ENCODE results near the gene SND1. TPM values are rescaled to one million over a fixed set of nuclear protein-coding genes. Genes with fewer than 3 reads are reported as not detected.

Gene SND1
- polyA plus RNA-seq, 4 donors: 47.2 to 148 (median 92.2) TPM

DNA sequence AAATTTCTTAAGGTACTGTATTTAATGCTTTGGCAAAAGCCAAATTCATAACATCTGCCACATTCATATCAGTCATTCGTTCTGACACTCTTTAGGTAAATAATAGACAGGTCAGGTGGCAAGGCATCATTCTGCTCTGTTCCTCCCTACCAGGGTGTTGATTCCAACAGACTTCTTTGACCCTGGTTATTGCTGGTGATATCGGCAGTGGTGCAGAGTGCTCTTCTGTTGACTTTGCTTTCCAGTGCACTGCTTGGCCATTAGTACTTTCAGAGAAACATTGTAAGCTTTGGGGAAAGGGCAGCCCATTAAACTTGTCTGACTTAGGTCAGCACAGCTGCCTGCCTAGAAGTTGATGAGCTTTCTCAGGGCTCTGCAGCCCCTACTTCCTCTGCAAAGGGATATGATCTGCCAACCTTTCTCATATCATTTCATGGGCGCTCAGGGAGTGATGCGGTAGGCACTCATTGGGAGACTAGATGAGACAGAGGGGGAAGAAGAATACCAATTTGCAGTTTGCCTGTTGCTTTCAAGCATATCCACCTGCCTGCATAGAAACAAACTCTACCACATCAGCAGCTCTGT lies 240.0 kb downstream of the SND1 start:
- FAIRE-seq (no peak), DNase-seq (peak in 1 of 2 donors; percentile 61)
- H3K9me3 ChIP-seq (ENCODE audit: control insufficient read depth in 2 of 2, insufficient read depth in 1 of 2, low read depth in 1 of 2, low read length in 1 of 2): no peaks in the 10 kb centered on the region
- 69 to 83% (median 81%) methylated on average over 4 of the region's 4 CpGs for WGBS, 3 donors
- H3K4me1 ChIP-seq (ENCODE audit: control insufficient read depth in 3 of 3, insufficient read depth in 2 of 3, low read depth in 1 of 3, low read length in 2 of 3): peaks cover 0 to 27% (median 0%) of the 10 kb centered on the region in 3 donors
- H3K4me3 ChIP-seq (ENCODE audit: low read depth in 1 of 3, low read length in 3 of 3): no peak overlapping the region
- H3K27me3 ChIP-seq (ENCODE audit: control insufficient read depth in 3 of 3, insufficient read depth in 3 of 3, low read length in 3 of 3): no peaks in the 10 kb centered on the region
- H3K27ac ChIP-seq (ENCODE audit: low read depth in 1 of 3, low read length in 2 of 3): peak overlapping the region in 1 of 3 donors; percentile 73
- H3K36me3 ChIP-seq (ENCODE audit: control insufficient read depth in 3 of 3, insufficient read depth in 2 of 3, low read depth in 1 of 3, low read length in 3 of 3): peaks cover 5 to 10% (median 6%) of the 10 kb centered on the region in 3 donors

DNA sequence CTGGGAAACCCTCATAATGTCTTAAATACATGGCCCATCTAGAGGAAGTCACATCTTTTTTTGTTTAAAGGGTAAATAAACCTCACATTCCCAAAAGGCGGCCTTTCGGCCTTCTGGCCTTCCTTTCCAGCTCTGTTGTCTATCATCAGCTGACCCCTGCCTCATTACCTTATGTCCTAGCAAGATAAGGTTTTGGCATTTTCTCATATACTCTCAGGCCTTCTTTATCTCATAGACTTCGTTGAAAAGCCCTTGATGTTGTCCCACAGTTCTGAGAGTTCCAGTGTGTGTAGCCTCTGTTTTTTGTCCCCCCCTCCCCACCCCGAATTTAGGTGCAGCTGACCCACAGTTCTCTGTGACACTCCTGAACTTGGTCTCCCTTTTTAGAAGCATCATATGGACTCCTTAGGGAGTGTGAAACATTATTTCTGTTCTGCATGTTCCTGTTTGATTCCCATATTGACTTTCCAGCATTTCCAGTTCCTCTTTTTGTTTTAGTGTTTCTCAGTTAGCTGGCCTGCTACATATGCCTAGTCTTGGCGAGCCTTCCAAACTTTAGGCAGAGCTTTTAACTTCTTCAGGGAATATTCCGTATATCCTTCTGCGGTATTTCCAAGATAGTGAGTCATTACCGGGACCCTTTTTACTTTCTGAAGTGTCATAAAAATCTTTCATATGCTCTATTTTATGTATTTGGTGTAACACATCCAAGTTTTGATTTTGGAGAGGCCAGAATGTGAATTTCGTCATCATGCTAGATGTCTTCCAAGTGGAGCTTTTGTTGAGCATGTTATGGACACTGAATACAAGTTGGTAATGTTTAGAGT lies 240.7 kb downstream of the SND1 start:
- Histone ChIP-seq H3K4me3 (ENCODE audit: low read depth in 1 of 3, low read length in 3 of 3) (no peak overlapping the region), H3K36me3 (ENCODE audit: control insufficient read depth in 3 of 3, insufficient read depth in 2 of 3, low read depth in 1 of 3, low read length in 3 of 3) (peaks cover 5 to 10% (median 5%) of the 10 kb centered on the region in 3 donors), H3K9me3 (ENCODE audit: control insufficient read depth in 2 of 2, insufficient read depth in 1 of 2, low read depth in 1 of 2, low read length in 1 of 2) (no peaks in the 10 kb centered on the region), H3K4me1 (ENCODE audit: control insufficient read depth in 3 of 3, insufficient read depth in 2 of 3, low read depth in 1 of 3, low read length in 2 of 3) (peaks cover 0 to 27% (median 0%) of the 10 kb centered on the region in 3 donors), H3K27ac (ENCODE audit: low read depth in 1 of 3, low read length in 2 of 3) (peak overlapping the region in 1 of 3 donors; percentile 73), H3K27me3 (ENCODE audit: control insufficient read depth in 3 of 3, insufficient read depth in 3 of 3, low read length in 3 of 3) (no peaks in the 10 kb centered on the region)
- DNase-seq (no peak), FAIRE-seq (no peak)
- 83 to 89% (median 88%) methylated on average over 9 of the region's 9 CpGs for WGBS, 3 donors

DNA sequence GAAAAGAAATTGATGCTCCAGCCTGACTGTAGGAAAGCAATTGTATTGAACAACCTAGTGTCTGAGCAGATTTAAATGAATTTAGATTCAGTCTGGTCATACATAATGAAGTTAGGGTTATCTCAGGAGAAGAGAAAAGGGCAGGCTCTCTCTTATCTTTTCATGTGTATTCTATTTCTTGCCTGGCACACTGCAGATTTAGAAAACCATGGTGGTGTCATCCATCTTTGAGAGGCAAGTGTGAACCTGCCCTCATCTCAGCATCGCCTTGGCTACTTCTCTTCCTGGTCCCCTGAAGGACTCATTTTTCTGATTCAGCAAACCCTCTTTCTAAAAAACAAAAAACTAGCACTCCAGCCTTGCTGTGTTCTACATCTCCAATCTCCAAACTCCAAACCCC lies 241.6 kb downstream of the SND1 start:
- Histone ChIP-seq H3K27me3 (ENCODE audit: control insufficient read depth in 3 of 3, insufficient read depth in 3 of 3, low read length in 3 of 3) (no peaks in the 10 kb centered on the region), H3K9me3 (ENCODE audit: control insufficient read depth in 2 of 2, insufficient read depth in 1 of 2, low read depth in 1 of 2, low read length in 1 of 2) (no peaks in the 10 kb centered on the region), H3K27ac (ENCODE audit: low read depth in 1 of 3, low read length in 2 of 3) (no peak overlapping the region), H3K4me1 (ENCODE audit: control insufficient read depth in 3 of 3, insufficient read depth in 2 of 3, low read depth in 1 of 3, low read length in 2 of 3) (peaks cover 0 to 33% (median 0%) of the 10 kb centered on the region in 3 donors), H3K36me3 (ENCODE audit: control insufficient read depth in 3 of 3, insufficient read depth in 2 of 3, low read depth in 1 of 3, low read length in 3 of 3) (peaks cover 4 to 6% (median 5%) of the 10 kb centered on the region in 3 donors), H3K4me3 (ENCODE audit: low read depth in 1 of 3, low read length in 3 of 3) (no peak overlapping the region)
- DNase-seq: no peak
- WGBS, 3 donors: 97 to 100% (median 98%) methylated on average over 1 of the region's 1 CpG
- no peak for FAIRE-seq

DNA sequence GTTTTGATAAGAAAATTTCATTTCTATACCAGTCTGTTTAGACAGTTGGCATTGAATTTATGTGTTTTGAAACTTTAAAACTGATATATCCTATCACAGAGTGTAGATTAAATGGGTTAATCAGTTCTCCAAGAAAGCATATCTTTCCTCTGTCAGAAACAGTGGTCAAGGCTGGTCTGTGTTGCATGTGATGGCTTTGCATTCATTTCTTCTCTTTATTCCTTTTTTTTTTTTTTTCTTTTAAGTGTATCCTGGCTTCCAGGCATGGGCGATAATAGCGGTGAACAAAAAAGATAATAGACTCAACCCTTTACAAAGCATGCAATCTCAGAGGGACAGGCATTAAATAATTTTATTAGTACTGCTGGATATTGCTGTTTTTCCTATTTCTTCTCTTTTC lies 242.6 kb downstream of the SND1 start:
- no peak overlapping the region for H3K27ac ChIP-seq (ENCODE audit: low read depth in 1 of 3, low read length in 2 of 3)
- FAIRE-seq (no peak), DNase-seq (no peak)
- H3K27me3 ChIP-seq (ENCODE audit: control insufficient read depth in 3 of 3, insufficient read depth in 3 of 3, low read length in 3 of 3): no peaks in the 10 kb centered on the region
- H3K4me3 ChIP-seq (ENCODE audit: low read depth in 1 of 3, low read length in 3 of 3): no peak overlapping the region
- H3K36me3 ChIP-seq (ENCODE audit: control insufficient read depth in 3 of 3, insufficient read depth in 2 of 3, low read depth in 1 of 3, low read length in 3 of 3): peaks cover 4 to 6% (median 5%) of the 10 kb centered on the region in 3 donors
- H3K4me1 ChIP-seq (ENCODE audit: control insufficient read depth in 3 of 3, insufficient read depth in 2 of 3, low read depth in 1 of 3, low read length in 2 of 3): peaks cover 0 to 37% (median 0%) of the 10 kb centered on the region in 3 donors
- 95 to 100% (median 99%) methylated on average over 2 of the region's 2 CpGs for WGBS, 3 donors
- H3K9me3 ChIP-seq (ENCODE audit: control insufficient read depth in 2 of 2, insufficient read depth in 1 of 2, low read depth in 1 of 2, low read length in 1 of 2): no peaks in the 10 kb centered on the region

DNA sequence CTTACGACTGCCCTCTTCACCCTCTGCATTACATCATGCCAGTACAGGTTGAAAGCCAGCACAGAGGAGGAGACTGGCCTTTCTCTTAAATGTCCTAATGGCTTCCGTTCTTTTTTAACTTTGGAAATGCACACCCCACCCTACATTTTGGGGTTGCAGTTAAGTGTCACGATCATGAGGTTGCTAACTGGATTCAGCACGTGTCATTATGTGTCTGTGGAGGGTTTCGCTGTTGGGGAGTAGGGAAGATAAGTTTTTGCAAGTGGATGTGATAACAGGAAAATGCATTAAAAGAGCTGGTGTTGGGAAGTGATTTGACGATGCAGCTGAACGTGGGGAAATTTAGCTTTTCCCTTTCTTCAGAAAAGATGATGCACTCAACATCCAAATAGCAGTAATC lies 243.4 kb downstream of the SND1 start:
- no peak for FAIRE-seq
- H3K4me3 ChIP-seq (ENCODE audit: low read depth in 1 of 3, low read length in 3 of 3): no peak overlapping the region

DNA sequence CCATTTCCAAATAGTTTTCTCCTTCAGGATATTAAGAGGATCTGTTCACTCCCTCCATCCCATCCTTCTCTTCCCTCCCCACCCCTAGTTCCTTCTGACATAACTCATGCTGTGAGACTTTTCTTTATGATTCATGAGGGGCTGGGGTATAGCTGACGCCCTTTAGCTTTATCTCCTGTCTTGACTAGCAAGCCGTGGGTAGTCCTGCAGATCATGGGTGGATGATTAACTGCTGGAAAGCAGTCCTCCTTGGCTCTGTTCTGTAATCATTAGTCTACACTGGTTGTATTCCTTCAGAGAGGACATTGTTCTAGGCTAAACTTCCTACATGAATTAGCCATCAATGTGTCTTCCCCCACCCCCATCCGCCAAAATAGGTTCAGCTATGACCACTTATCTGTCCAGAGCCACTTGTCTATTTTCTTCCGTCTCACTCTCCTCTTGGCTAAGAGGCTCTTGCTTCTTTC lies 243.9 kb downstream of the SND1 start:
- FAIRE-seq (no peak), DNase-seq (no peak)
- no peaks in the 10 kb centered on the region for H3K27me3 ChIP-seq (ENCODE audit: control insufficient read depth in 3 of 3, insufficient read depth in 3 of 3, low read length in 3 of 3)
- no peaks in the 10 kb centered on the region for H3K9me3 ChIP-seq (ENCODE audit: control insufficient read depth in 2 of 2, insufficient read depth in 1 of 2, low read depth in 1 of 2, low read length in 1 of 2)
- H3K36me3 ChIP-seq (ENCODE audit: control insufficient read depth in 3 of 3, insufficient read depth in 2 of 3, low read depth in 1 of 3, low read length in 3 of 3): peaks cover 4 to 6% (median 5%) of the 10 kb centered on the region in 3 donors
- 73 to 83% (median 75%) methylated on average over 4 of the region's 4 CpGs for WGBS, 3 donors
- peaks cover 5 to 46% (median 6%) of the 10 kb centered on the region in 3 donors for H3K4me1 ChIP-seq (ENCODE audit: control insufficient read depth in 3 of 3, insufficient read depth in 2 of 3, low read depth in 1 of 3, low read length in 2 of 3)
- H3K27ac ChIP-seq (ENCODE audit: low read depth in 1 of 3, low read length in 2 of 3): no peak overlapping the region
- H3K4me3 ChIP-seq (ENCODE audit: low read depth in 1 of 3, low read length in 3 of 3): no peak overlapping the region

More for the DNA sequence above, 243.4 kb downstream of the SND1 start:
- Histone ChIP-seq H3K27ac (ENCODE audit: low read depth in 1 of 3, low read length in 2 of 3) (no peak overlapping the region), H3K9me3 (ENCODE audit: control insufficient read depth in 2 of 2, insufficient read depth in 1 of 2, low read depth in 1 of 2, low read length in 1 of 2) (no peaks in the 10 kb centered on the region), H3K27me3 (ENCODE audit: control insufficient read depth in 3 of 3, insufficient read depth in 3 of 3, low read length in 3 of 3) (no peaks in the 10 kb centered on the region), H3K36me3 (ENCODE audit: control insufficient read depth in 3 of 3, insufficient read depth in 2 of 3, low read depth in 1 of 3, low read length in 3 of 3) (peaks cover 4 to 6% (median 5%) of the 10 kb centered on the region in 3 donors), H3K4me1 (ENCODE audit: control insufficient read depth in 3 of 3, insufficient read depth in 2 of 3, low read depth in 1 of 3, low read length in 2 of 3) (peaks cover 2 to 45% (median 4%) of the 10 kb centered on the region in 3 donors)
- 96 to 97% (median 97%) methylated on average over 7 of the region's 7 CpGs for WGBS, 3 donors
- DNase-seq: no peak

DNA sequence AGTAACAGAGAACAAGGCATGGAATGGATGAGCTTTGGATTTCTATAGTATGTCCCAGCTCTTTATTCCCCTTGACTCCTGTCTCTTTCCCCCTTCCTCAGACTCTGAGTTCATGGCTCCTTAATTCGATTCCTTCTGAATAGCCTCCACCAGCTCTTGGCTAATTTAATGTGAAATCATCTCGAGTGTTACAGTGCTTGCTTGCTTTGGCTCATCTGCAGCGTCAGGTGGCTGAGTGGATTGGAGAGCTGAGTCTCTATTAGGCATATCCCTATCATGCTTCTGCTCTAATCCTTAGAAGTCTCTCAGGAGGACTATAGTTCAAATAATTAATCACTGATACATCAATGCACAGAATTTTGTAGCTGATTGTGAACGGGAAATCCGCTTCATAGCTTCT lies 244.7 kb downstream of the SND1 start:
- H3K27ac ChIP-seq (ENCODE audit: low read depth in 1 of 3, low read length in 2 of 3): no peak overlapping the region
- FAIRE-seq: no peak
- H3K36me3 ChIP-seq (ENCODE audit: control insufficient read depth in 3 of 3, insufficient read depth in 2 of 3, low read depth in 1 of 3, low read length in 3 of 3): peaks cover 0 to 6% (median 3%) of the 10 kb centered on the region in 3 donors
- WGBS, 3 donors: 90 to 92% (median 92%) methylated on average over 5 of the region's 5 CpGs
- no peak overlapping the region for H3K4me3 ChIP-seq (ENCODE audit: low read depth in 1 of 3, low read length in 3 of 3)
- H3K9me3 ChIP-seq (ENCODE audit: control insufficient read depth in 2 of 2, insufficient read depth in 1 of 2, low read depth in 1 of 2, low read length in 1 of 2): no peaks in the 10 kb centered on the region
- H3K27me3 ChIP-seq (ENCODE audit: control insufficient read depth in 3 of 3, insufficient read depth in 3 of 3, low read length in 3 of 3): no peaks in the 10 kb centered on the region
- DNase-seq: no peak
- peaks cover 6 to 45% (median 11%) of the 10 kb centered on the region in 3 donors for H3K4me1 ChIP-seq (ENCODE audit: control insufficient read depth in 3 of 3, insufficient read depth in 2 of 3, low read depth in 1 of 3, low read length in 2 of 3)

DNA sequence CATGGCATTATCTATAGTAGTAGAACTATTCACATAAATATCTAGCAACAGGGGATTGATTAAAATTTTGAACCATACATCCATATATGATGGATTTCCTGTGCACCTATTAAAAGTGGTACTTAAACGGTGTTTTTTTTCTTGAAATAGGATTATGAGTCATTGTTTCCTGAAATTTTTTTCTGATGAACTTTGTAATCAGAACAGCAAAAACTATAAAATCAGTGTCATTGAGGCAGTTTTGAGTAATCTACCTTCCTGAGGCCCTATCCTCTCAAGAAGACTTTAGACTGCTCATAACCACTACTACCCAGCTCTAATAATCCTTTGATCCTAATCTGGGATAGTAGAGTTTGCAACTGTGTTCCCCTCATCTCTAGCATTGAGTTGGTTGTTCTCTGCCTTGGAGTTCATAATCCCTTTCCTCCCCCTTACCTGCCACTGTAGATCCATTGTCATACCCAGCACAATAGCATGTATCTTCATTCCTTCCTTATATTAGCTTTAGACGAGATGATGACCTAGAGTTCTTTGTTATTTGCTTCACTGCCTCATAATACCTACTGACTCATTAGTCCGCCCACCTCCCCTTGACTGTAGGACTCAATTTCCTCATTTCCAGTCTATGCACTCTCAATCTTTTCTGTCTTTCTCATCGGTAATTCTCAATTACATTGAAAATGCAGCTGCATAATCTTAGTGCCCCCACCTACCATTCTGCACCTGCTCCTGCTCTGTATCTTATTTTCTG lies 245.9 kb downstream of the SND1 start:
- no peaks in the 10 kb centered on the region for H3K36me3 ChIP-seq (ENCODE audit: control insufficient read depth in 3 of 3, insufficient read depth in 2 of 3, low read depth in 1 of 3, low read length in 3 of 3)
- H3K4me1 ChIP-seq (ENCODE audit: control insufficient read depth in 3 of 3, insufficient read depth in 2 of 3, low read depth in 1 of 3, low read length in 2 of 3): peaks cover 6 to 41% (median 11%) of the 10 kb centered on the region in 3 donors
- H3K27me3 ChIP-seq (ENCODE audit: control insufficient read depth in 3 of 3, insufficient read depth in 3 of 3, low read length in 3 of 3): no peaks in the 10 kb centered on the region
- no peaks in the 10 kb centered on the region for H3K9me3 ChIP-seq (ENCODE audit: control insufficient read depth in 2 of 2, insufficient read depth in 1 of 2, low read depth in 1 of 2, low read length in 1 of 2)
- H3K4me3 ChIP-seq (ENCODE audit: low read depth in 1 of 3, low read length in 3 of 3): no peak overlapping the region
- peak overlapping the region in 1 of 3 donors; percentile 39 for H3K27ac ChIP-seq (ENCODE audit: low read depth in 1 of 3, low read length in 2 of 3)
- peak in 1 of 2 donors; percentile 53 for DNase-seq
- 43 to 70% (median 55%) methylated on average over 4 of the region's 4 CpGs for WGBS, 3 donors
- no peak for FAIRE-seq
